Activated CD4-positive, alpha-beta memory T cell treated with anti-CD3 and anti-CD28 coated beads, Interleukin-2, amount 10 ng/mL, durations not matched to agents 7 days and 5 days (primary cell): ENCODE measurements around the gene RPUSD3. TPM values are rescaled to one million over a fixed set of nuclear protein-coding genes. Genes with fewer than 3 reads are reported as not detected.
A peak's percentile ranks its signal among the peaks of the same experiment; 100 is the strongest.

Experiments used
- CTCF ChIA-PET: fragments of 350-600 bp; sonication (Branson Sonifier 250); formaldehyde crosslinking; loops from one replicate; lab custom pipeline; 2021; ENCODE audit warnings: antibody characterized with exemption, inconsistent platforms; lab: Charles Lee
- POLR2A ChIA-PET: fragments of 350-600 bp; sonication (Branson Sonifier 250); formaldehyde crosslinking; loops from one replicate; lab custom pipeline; 2021; ENCODE audit warnings: antibody characterized with exemption; lab: Charles Lee
- DNase-seq: peaks from one replicate; pipeline ENCODE4 v3.0.0-alpha.2; 2020
- H3K27ac Mint-ChIP-seq: one replicate; pipeline ENCODE4 v1.8.0; 2021; ENCODE audit warnings: mild to moderate bottlenecking, mixed read lengths
- H3K27me3 Mint-ChIP-seq: one replicate; pipeline ENCODE4 v1.8.0; 2021; ENCODE audit warnings: mixed read lengths
- H3K36me3 Mint-ChIP-seq: one replicate; pipeline ENCODE4 v1.8.0; 2021; ENCODE audit warnings: low read depth, mixed read lengths
- H3K4me1 Mint-ChIP-seq: one replicate; pipeline ENCODE4 v1.8.0; 2021; ENCODE audit warnings: mixed read lengths
- H3K4me3 Mint-ChIP-seq: one replicate; pipeline ENCODE4 v1.8.0; 2021; ENCODE audit warnings: mild to moderate bottlenecking, mixed read lengths
- H3K9me3 Mint-ChIP-seq: one replicate; pipeline ENCODE4 v1.8.0; 2021; ENCODE audit warnings: mixed read lengths
- total RNA-seq, 2 experiments: library from RNA; stranded (reverse); gene quantifications; one replicate each; pipeline ENCODE4 v1.2.3, GENCODE V29; 2021

RPUSD3 gene
- total RNA-seq, 2 experiments from 2014 or later, result 51.5 to 53.6 TPM

DNA sequence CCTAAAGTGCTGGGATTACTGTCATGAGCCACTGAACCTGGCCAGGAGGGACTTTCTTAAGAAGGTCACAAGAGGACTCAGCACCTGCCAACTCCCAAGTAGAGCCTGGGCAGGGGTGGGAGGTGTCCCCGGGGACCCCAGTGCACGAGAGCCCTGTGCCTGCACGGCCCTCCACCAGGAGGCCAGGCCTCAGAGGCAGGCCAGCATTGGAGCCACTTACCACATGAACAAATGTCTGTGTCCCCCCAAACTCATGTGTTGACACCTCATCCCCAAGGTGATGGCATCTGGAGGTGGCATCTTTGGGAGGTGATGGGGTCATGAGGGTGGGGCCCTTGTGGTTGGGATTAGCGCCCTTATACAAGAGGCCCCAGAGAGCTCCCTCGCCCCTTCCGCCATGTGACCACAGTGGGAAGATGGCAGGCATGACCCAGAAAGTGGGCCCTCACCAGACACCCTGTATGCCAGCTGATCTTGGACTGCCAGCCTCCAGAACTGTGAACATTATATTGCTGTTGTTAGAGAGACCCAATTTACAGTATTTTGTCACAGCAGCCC lies 3.2 kb upstream of the RPUSD3 start:
- Mint-ChIP-seq H3K27me3 (peaks cover 5% of the 10 kb centered on the region), H3K4me1 (peaks cover 23% of the 10 kb centered on the region), H3K4me3 (no peak overlapping the region), H3K27ac (no peak overlapping the region), H3K36me3 (peaks cover 10% of the 10 kb centered on the region), H3K9me3 (no peaks in the 10 kb centered on the region)
- CTCF ChIA-PET, result interaction anchor here (1.0 to 1.5 kb wide), 4 partner anchors 42 to 139 kb away, joined by 3 to 6 read pairs (median 4); partner anchors contain the start of genes EMC3 and OGG1
- no peak for DNase-seq
- POLR2A ChIA-PET, result interaction anchor here (1.3 kb wide), 1 partner anchor 44 kb away, joined by 6 read pairs; no protein-coding TSS in a partner anchor

DNA sequence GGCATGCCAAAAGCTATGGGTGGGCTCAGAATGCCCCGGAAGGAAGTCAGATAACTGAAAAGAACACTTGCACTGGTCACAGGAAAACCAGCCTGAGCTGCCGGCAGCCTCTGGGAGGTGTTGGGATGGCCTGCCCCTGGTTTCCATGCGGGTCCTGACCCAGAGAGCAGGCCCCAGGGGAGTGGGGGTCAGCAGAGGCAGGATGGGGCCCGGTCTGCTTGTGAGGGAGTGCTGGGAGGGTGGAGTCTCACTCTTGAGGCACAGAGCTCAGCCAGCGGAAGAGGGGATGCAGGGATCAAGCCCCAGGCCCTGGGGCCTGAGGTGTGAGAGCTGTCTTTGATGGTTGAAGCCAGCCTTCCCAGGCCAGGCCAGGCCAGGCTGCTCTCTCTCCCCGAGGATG lies 2.4 kb upstream of the RPUSD3 start:
- H3K27ac Mint-ChIP-seq, result no peak overlapping the region
- H3K4me1 Mint-ChIP-seq, result peaks cover 27% of the 10 kb centered on the region
- H3K4me3 Mint-ChIP-seq, result no peak overlapping the region
- POLR2A ChIA-PET, result interaction anchor here (0.7 to 1.3 kb wide), 2 partner anchors 44 to 45 kb away, joined by 4 to 6 read pairs; no protein-coding TSS in a partner anchor
- H3K9me3 Mint-ChIP-seq, result no peaks in the 10 kb centered on the region
- peaks cover 16% of the 10 kb centered on the region for H3K36me3 Mint-ChIP-seq
- H3K27me3 Mint-ChIP-seq, result no peaks in the 10 kb centered on the region
- DNase-seq, result no peak
- CTCF ChIA-PET, result interaction anchor here (0.8 to 1.5 kb wide), 6 partner anchors 8 to 140 kb away, joined by 3 to 6 read pairs (median 4); partner anchors contain the start of genes EMC3 and OGG1

GRCh38 chr3:9841015-9841414 lies 2.8 kb downstream of the RPUSD3 start:
- DNase-seq, result no peak
- POLR2A ChIA-PET, result interaction anchor here (0.7 to 1.4 kb wide), 4 partner anchors 10 to 92 kb away, joined by 3 to 4 read pairs (median 3); partner anchors contain the start of gene CRELD1
- Mint-ChIP-seq H3K9me3 (no peaks in the 10 kb centered on the region), H3K36me3 (peaks cover 36% of the 10 kb centered on the region), H3K27ac (no peak overlapping the region), H3K27me3 (no peaks in the 10 kb centered on the region), H3K4me1 (peaks cover 27% of the 10 kb centered on the region), H3K4me3 (no peak overlapping the region)
- CTCF ChIA-PET, result interaction anchor here (0.6 to 1.5 kb wide), 4 partner anchors 9 to 325 kb away, joined by 3 to 6 read pairs (median 4); no protein-coding TSS in a partner anchor

DNA sequence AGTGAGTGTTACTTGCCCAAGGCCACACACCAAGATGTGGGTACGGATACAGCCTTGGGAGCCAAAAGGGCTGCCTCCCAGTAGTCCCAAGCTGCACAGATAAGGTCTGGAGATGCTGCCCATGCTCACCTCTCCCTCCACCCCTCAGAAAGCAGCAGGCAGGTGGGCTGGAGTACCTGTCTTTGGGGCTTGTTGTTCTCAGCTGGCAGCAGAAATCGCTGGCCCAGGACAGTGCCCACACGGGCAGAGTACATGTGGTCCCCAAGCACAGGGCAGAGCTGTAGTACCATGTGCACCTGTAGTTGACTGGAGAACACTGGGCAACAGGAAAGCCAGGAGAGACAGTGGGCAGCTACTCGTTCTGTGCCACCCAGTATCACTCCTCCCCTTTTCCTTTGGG lies 5.0 kb downstream of the RPUSD3 start:
- CTCF ChIA-PET, result interaction anchor here (0.9 to 3.0 kb wide), 3 partner anchors 10 to 30 kb away, joined by 3 to 12 read pairs (median 3); no protein-coding TSS in a partner anchor
- Mint-ChIP-seq H3K36me3 (peaks cover 50% of the 10 kb centered on the region), H3K27ac (no peak overlapping the region), H3K4me3 (no peak overlapping the region), H3K4me1 (peaks cover 14% of the 10 kb centered on the region), H3K9me3 (no peaks in the 10 kb centered on the region), H3K27me3 (no peaks in the 10 kb centered on the region)
- DNase-seq, result no peak
- POLR2A ChIA-PET, result interaction anchor here (0.6 kb wide), 1 partner anchor 9 kb away, joined by 3 read pairs; no protein-coding TSS in a partner anchor

DNA sequence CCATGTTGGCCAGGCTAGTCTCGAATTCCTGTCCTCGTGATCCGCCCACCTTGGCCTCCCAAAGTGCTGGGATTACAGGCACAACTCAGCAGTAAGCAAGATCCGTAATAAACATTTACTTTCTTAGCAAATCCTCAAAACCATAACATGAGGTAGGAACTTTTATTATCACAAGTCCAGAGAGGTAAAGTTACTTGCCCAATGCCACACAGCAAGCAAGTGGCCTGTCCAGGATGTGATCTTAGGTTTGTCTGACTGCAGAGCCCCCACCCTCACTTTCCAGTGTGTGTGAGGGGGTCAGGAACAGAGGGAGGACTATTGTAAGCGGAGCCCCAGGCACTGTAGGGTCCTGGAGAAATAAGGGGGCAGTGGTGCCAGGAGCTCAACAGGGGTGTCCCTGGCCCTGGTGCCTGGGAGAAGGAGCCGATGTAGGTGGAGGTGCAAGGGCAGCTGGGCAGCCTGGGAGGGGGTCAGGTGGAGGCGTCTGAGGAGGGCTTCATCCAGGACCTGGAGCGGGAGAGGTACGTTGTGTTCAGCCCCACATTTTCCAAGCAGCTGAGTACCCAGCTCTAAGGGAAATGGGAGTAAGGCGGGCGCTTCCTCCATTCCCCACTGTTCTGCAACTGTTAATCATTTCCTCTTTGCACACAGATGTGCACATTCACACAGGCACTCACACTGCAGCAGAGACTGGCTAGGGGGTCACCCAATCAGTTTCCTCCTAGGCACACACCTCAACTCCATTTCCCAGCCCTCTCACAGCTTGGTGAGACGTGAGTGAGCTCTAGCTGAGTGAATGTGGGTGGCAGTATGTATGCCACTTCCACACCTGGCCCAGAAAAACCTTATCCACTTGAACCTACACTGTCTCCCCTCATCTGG lies 5.9 kb downstream of the RPUSD3 start:
- CTCF ChIA-PET, result interaction anchor here (0.6 to 3.0 kb wide), 3 partner anchors 11 to 1224 kb away, joined by 3 to 12 read pairs (median 3); no protein-coding TSS in a partner anchor
- no peak overlapping the region for H3K4me3 Mint-ChIP-seq
- peak overlapping the region; percentile 58 for H3K27ac Mint-ChIP-seq
- peaks cover 48% of the 10 kb centered on the region for H3K36me3 Mint-ChIP-seq
- peaks cover 11% of the 10 kb centered on the region for H3K4me1 Mint-ChIP-seq
- no peak for DNase-seq
- H3K9me3 Mint-ChIP-seq, result no peaks in the 10 kb centered on the region
- H3K27me3 Mint-ChIP-seq, result no peaks in the 10 kb centered on the region
- POLR2A ChIA-PET, result no interaction called here

DNA sequence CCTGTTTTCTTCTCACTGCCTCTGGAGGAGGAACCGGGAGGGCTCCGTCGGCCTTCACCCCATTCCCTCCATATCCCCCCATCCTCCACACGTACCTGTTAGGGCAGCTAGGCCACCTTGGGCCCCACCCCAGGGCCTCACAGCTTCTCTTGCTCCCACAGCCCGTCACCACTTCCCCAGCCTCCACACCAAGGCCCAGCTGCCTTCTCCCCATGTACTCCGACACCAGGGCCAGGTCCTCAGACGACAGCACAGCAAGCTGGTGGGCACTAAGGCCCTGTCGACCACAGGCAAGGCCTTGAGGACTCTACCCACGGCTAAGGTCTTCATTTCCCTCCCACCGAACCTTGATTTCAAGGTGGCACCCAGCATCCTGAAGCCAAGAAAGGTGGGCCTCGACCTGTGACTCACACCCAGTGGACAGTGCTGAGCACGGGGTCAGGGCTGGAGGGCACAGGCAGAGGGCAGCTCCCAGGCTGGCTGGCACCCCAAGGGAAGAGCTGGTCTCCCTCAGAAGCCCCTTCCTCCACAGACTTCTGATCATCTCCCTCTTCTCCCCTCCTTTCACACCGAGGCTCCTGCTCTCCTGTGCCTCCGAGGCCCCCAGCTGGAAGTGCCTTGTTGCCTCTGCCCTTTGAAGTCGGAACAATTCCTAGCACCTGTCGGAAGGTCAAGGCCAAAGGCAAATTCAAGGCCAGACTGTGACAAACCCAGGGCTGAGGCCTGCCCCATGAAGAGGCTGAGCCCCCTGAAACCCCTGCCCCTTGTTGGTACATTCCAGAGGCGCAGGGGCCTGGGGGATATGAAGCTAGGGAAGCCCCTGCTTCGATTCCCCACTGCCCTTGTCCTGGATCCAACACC lies 9.1 kb downstream of the RPUSD3 start:
- H3K36me3 Mint-ChIP-seq, result peaks cover 35% of the 10 kb centered on the region
- DNase-seq, result no peak
- POLR2A ChIA-PET, result interaction anchor here (1.2 kb wide), 1 partner anchor 98 kb away, joined by 3 read pairs; no protein-coding TSS in a partner anchor
- CTCF ChIA-PET, result interaction anchor here (1.5 kb wide), 1 partner anchor 18 kb away, joined by 3 read pairs; no protein-coding TSS in a partner anchor
- no peaks in the 10 kb centered on the region for H3K9me3 Mint-ChIP-seq
- H3K4me3 Mint-ChIP-seq, result no peak overlapping the region
- H3K4me1 Mint-ChIP-seq, result no peaks in the 10 kb centered on the region
- H3K27ac Mint-ChIP-seq, result no peak overlapping the region
- no peaks in the 10 kb centered on the region for H3K27me3 Mint-ChIP-seq

DNA sequence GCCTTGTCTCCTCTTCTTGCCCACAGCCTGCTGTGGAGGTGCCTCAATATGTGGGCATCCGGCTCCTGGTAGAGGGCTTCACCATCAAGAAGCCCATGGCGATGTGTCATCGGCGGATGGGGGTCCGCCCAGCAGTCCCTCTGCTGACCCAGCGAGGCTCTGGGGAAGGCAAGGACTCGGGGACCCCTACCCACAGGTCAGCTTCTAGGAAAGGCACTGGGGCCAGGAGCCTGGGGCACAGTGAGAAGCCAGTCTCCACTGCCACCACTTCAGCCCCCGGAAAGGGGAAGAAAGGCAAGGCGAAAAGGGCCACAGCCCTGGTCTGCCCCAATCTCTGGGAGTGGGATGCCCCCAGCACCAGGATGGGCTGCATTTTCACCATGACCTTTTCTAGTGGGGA lies 10.7 kb downstream of the RPUSD3 start:
- Mint-ChIP-seq H3K27me3 (no peaks in the 10 kb centered on the region), H3K4me3 (no peak overlapping the region), H3K36me3 (peaks cover 44% of the 10 kb centered on the region), H3K4me1 (no peaks in the 10 kb centered on the region), H3K27ac (no peak overlapping the region), H3K9me3 (no peaks in the 10 kb centered on the region)
- ChIA-PET CTCF (no interaction called here), POLR2A (no interaction called here)
- no peak for DNase-seq

DNA sequence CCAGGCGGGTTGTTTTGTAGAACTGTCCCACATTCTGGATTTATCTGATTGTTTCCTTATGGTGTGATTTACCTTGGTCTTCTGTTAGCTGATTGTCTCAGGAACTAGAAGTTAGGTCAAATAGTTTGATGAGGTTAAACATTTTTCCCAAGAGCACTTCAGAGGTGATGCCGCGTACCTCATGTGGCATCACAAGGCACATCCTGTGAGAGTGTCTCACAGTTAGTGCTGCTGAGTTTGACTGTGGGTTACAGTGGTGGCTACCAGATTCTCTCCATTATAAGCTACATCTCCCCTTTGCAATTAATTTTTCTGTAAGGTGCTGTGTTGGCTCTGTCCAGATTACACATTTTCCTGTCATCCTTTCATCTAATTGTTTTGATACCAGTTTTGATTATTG lies 12.6 kb downstream of the RPUSD3 start:
- Mint-ChIP-seq H3K27ac (no peak overlapping the region), H3K36me3 (peaks cover 48% of the 10 kb centered on the region), H3K27me3 (no peaks in the 10 kb centered on the region), H3K4me3 (no peak overlapping the region), H3K4me1 (peaks cover 3% of the 10 kb centered on the region), H3K9me3 (no peaks in the 10 kb centered on the region)
- no peak for DNase-seq
- POLR2A ChIA-PET, result interaction anchor here (1.0 to 1.3 kb wide), 2 partner anchors 9 to 39 kb away, joined by 3 read pairs; partner anchors contain the start of gene ARPC4
- CTCF ChIA-PET, result interaction anchor here (0.5 to 3.6 kb wide), 6 partner anchors 9 to 115 kb away, joined by 3 to 12 read pairs (median 4); partner anchors contain the start of gene CRELD1

- H3K36me3 Mint-ChIP-seq, result peaks cover 31% of the 10 kb centered on the region
- H3K4me1 Mint-ChIP-seq, result peaks cover 3% of the 10 kb centered on the region
- H3K27ac Mint-ChIP-seq, result no peak overlapping the region
- POLR2A ChIA-PET, result interaction anchor here (1.2 kb wide), 1 partner anchor 10 kb away, joined by 3 read pairs; no protein-coding TSS in a partner anchor
- H3K4me3 Mint-ChIP-seq, result no peak overlapping the region
- DNase-seq, result no peak
- H3K9me3 Mint-ChIP-seq, result no peaks in the 10 kb centered on the region
- H3K27me3 Mint-ChIP-seq, result no peaks in the 10 kb centered on the region
- CTCF ChIA-PET, result interaction anchor here (1.6 to 3.6 kb wide), 3 partner anchors 103 to 117 kb away, joined by 5 to 14 read pairs (median 12); no protein-coding TSS in a partner anchor
These were observed 14.7 kb downstream of the RPUSD3 start for GRCh38 chr3:9828801-9829755.

DNA sequence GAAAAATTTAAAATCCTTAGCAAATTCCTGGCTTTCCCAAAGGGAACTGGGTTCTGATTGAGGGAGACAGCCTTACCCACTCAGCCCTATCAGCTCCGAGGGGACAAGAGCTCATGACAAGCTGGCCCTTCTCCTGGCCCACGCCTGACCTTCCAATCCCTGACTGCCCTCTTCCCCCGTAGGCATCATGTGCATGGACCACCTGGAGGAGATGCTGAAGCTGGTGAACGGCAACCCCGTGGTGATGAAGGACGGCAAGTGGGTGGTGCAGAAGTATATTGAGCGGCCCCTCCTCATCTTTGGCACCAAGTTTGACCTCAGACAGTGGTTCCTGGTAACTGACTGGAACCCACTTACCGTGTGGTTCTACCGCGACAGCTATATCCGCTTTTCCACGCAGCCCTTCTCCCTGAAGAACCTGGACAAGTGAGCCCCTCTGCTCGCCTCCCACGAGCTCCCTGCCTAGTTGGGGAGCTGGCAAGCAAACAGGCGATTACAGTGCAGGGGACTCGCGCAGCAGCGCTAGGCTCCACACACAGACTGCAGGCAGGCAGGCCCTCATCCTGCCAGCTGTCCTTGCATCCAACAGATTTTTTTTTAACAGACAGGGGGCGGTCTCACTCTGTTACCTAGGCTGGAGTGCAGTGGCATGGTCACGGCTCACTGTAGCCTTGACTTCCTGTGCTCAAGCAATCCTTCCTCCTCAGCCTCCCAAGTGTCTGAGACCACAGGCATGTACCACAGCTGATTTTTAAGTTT lies 16.8 kb downstream of the RPUSD3 start:
- Mint-ChIP-seq H3K27me3 (no peaks in the 10 kb centered on the region), H3K36me3 (peaks cover 28% of the 10 kb centered on the region), H3K27ac (no peak overlapping the region), H3K4me3 (no peak overlapping the region), H3K4me1 (peaks cover 3% of the 10 kb centered on the region), H3K9me3 (no peaks in the 10 kb centered on the region)
- ChIA-PET POLR2A (interaction anchor here (1.1 kb wide), 1 partner anchor 96 kb away, joined by 4 read pairs; the partner anchor contains the start of gene BRPF1), CTCF (interaction anchor here (0.5 to 2.8 kb wide), 13 partner anchors 12 to 462 kb away, joined by 3 to 14 read pairs (median 3); partner anchors contain the start of genes CRELD1, PRRT3 and RPUSD3)
- peak; percentile 35 for DNase-seq
